ENCODE measurements around the gene UCN2. TPM values are rescaled to one million over a fixed set of nuclear protein-coding genes. Genes with fewer than 3 reads are reported as not detected.

UCN2 gene
- total RNA-seq, 2 experiments from 2014 or later, result not detected

GRCh38 chr3:48576647-48577046, 13.1 kb upstream of the UCN2 start:
- no peaks in the 10 kb centered on the region for H3K4me1 Mint-ChIP-seq
- no peak overlapping the region for H3K27ac Mint-ChIP-seq
- H3K4me3 Mint-ChIP-seq, result no peak overlapping the region
- H3K9me3 Mint-ChIP-seq (ENCODE audit: low read depth), result no peaks in the 10 kb centered on the region
- CTCF ChIA-PET, result interaction anchor here (1.0 kb wide), 1 partner anchor 19 kb away, joined by 3 read pairs; no protein-coding TSS in a partner anchor
- ATAC-seq (no peak), DNase-seq (no peak)
- no peaks in the 10 kb centered on the region for H3K36me3 Mint-ChIP-seq
- no peaks in the 10 kb centered on the region for H3K27me3 Mint-ChIP-seq

GRCh38 chr3:48575366-48575765, 11.8 kb upstream of the UCN2 start:
- ATAC-seq, result no peak
- no peaks in the 10 kb centered on the region for H3K36me3 Mint-ChIP-seq
- no peaks in the 10 kb centered on the region for H3K4me1 Mint-ChIP-seq
- no peaks in the 10 kb centered on the region for H3K9me3 Mint-ChIP-seq (ENCODE audit: low read depth)
- H3K27ac Mint-ChIP-seq, result no peak overlapping the region
- H3K27me3 Mint-ChIP-seq, result no peaks in the 10 kb centered on the region
- CTCF ChIA-PET, result no interaction called here
- no peak overlapping the region for H3K4me3 Mint-ChIP-seq
- no peak for DNase-seq

GRCh38 chr3:48573973-48574585, 10.5 kb upstream of the UCN2 start:
- no peak for DNase-seq
- Mint-ChIP-seq H3K36me3 (no peaks in the 10 kb centered on the region), H3K4me3 (no peak overlapping the region), H3K27ac (no peak overlapping the region), H3K27me3 (no peaks in the 10 kb centered on the region), H3K9me3 (ENCODE audit: low read depth) (no peaks in the 10 kb centered on the region), H3K4me1 (no peaks in the 10 kb centered on the region)
- CTCF ChIA-PET, result no interaction called here
- ATAC-seq, result no peak

GRCh38 chr3:48572517-48572916, 8.9 kb upstream of the UCN2 start:
- Mint-ChIP-seq H3K4me1 (no peaks in the 10 kb centered on the region), H3K9me3 (ENCODE audit: low read depth) (no peaks in the 10 kb centered on the region), H3K36me3 (no peaks in the 10 kb centered on the region), H3K4me3 (no peak overlapping the region), H3K27ac (no peak overlapping the region), H3K27me3 (no peaks in the 10 kb centered on the region)
- no peak for ATAC-seq
- CTCF ChIA-PET, result no interaction called here
- no peak for DNase-seq

GRCh38 chr3:48571938-48572337, 8.4 kb upstream of the UCN2 start:
- ATAC-seq, result no peak
- CTCF ChIA-PET, result no interaction called here
- Mint-ChIP-seq H3K9me3 (ENCODE audit: low read depth) (no peaks in the 10 kb centered on the region), H3K27me3 (no peaks in the 10 kb centered on the region), H3K4me1 (no peaks in the 10 kb centered on the region), H3K27ac (no peak overlapping the region), H3K4me3 (no peak overlapping the region), H3K36me3 (no peaks in the 10 kb centered on the region)
- DNase-seq, result no peak

- Mint-ChIP-seq H3K9me3 (ENCODE audit: low read depth) (no peaks in the 10 kb centered on the region), H3K36me3 (no peaks in the 10 kb centered on the region), H3K4me1 (peaks cover 13% of the 10 kb centered on the region), H3K27ac (no peak overlapping the region), H3K4me3 (no peak overlapping the region), H3K27me3 (no peaks in the 10 kb centered on the region)
- ATAC-seq (no peak), DNase-seq (no peak)
- CTCF ChIA-PET, result interaction anchor here (1.1 kb wide), 1 partner anchor 14 kb away, joined by 3 read pairs; no protein-coding TSS in a partner anchor
Observed at GRCh38 chr3:48569808-48570450, 6.3 kb upstream of the UCN2 start.

GRCh38 chr3:48569400-48569799, 5.8 kb upstream of the UCN2 start:
- Mint-ChIP-seq H3K27me3 (no peaks in the 10 kb centered on the region), H3K4me3 (no peak overlapping the region), H3K9me3 (ENCODE audit: low read depth) (no peaks in the 10 kb centered on the region), H3K27ac (no peak overlapping the region), H3K36me3 (no peaks in the 10 kb centered on the region), H3K4me1 (peaks cover 13% of the 10 kb centered on the region)
- CTCF ChIA-PET, result interaction anchor here (1.1 kb wide), 1 partner anchor 14 kb away, joined by 3 read pairs; no protein-coding TSS in a partner anchor
- ATAC-seq (no peak), DNase-seq (no peak)

- Mint-ChIP-seq H3K4me1 (peaks cover 21% of the 10 kb centered on the region), H3K4me3 (no peak overlapping the region), H3K9me3 (ENCODE audit: low read depth) (no peaks in the 10 kb centered on the region), H3K36me3 (no peaks in the 10 kb centered on the region), H3K27ac (no peak overlapping the region), H3K27me3 (no peaks in the 10 kb centered on the region)
- DNase-seq (no peak), ATAC-seq (no peak)
- CTCF ChIA-PET, result interaction anchor here (2.7 kb wide), 1 partner anchor 10 kb away, joined by 12 read pairs; no protein-coding TSS in a partner anchor
Observed at GRCh38 chr3:48568476-48568875, 4.9 kb upstream of the UCN2 start.

GRCh38 chr3:48567500-48567899, 3.9 kb upstream of the UCN2 start:
- DNase-seq, result no peak
- ATAC-seq, result no peak
- H3K9me3 Mint-ChIP-seq (ENCODE audit: low read depth), result no peaks in the 10 kb centered on the region
- H3K27ac Mint-ChIP-seq, result no peak overlapping the region
- CTCF ChIA-PET, result interaction anchor here (2.7 kb wide), 1 partner anchor 9 kb away, joined by 12 read pairs; no protein-coding TSS in a partner anchor
- no peaks in the 10 kb centered on the region for H3K27me3 Mint-ChIP-seq
- H3K4me1 Mint-ChIP-seq, result peaks cover 27% of the 10 kb centered on the region
- no peaks in the 10 kb centered on the region for H3K36me3 Mint-ChIP-seq
- H3K4me3 Mint-ChIP-seq, result no peak overlapping the region

GRCh38 chr3:48567090-48567489, 3.5 kb upstream of the UCN2 start:
- no peak overlapping the region for H3K4me3 Mint-ChIP-seq
- no peaks in the 10 kb centered on the region for H3K27me3 Mint-ChIP-seq
- H3K27ac Mint-ChIP-seq, result no peak overlapping the region
- DNase-seq, result no peak
- H3K9me3 Mint-ChIP-seq (ENCODE audit: low read depth), result no peaks in the 10 kb centered on the region
- no peak for ATAC-seq
- CTCF ChIA-PET, result interaction anchor here (2.7 kb wide), 1 partner anchor 9 kb away, joined by 12 read pairs; no protein-coding TSS in a partner anchor
- peaks cover 27% of the 10 kb centered on the region for H3K4me1 Mint-ChIP-seq
- H3K36me3 Mint-ChIP-seq, result no peaks in the 10 kb centered on the region

GRCh38 chr3:48566401-48566760, 2.8 kb upstream of the UCN2 start:
- Mint-ChIP-seq H3K27ac (peak overlapping the region; percentile 18), H3K4me3 (no peak overlapping the region), H3K27me3 (no peaks in the 10 kb centered on the region), H3K4me1 (peaks cover 27% of the 10 kb centered on the region), H3K9me3 (ENCODE audit: low read depth) (no peaks in the 10 kb centered on the region), H3K36me3 (no peaks in the 10 kb centered on the region)
- DNase-seq (no peak), ATAC-seq (no peak)
- CTCF ChIA-PET, result interaction anchor here (0.5 to 2.7 kb wide), 3 partner anchors 8 to 259 kb away, joined by 3 to 12 read pairs (median 3); partner anchors contain the start of gene PFKFB4

- DNase-seq (peak; percentile 64), ATAC-seq (peak; percentile 49)
- H3K4me3 Mint-ChIP-seq, result no peak overlapping the region
- H3K27me3 Mint-ChIP-seq, result no peaks in the 10 kb centered on the region
- no peaks in the 10 kb centered on the region for H3K36me3 Mint-ChIP-seq
- H3K9me3 Mint-ChIP-seq (ENCODE audit: low read depth), result no peaks in the 10 kb centered on the region
- H3K27ac Mint-ChIP-seq, result peak overlapping the region; percentile 48
- CTCF ChIA-PET, result interaction anchor here (0.5 to 2.7 kb wide), 3 partner anchors 7 to 258 kb away, joined by 3 to 12 read pairs (median 3); partner anchors contain the start of gene PFKFB4
- peaks cover 32% of the 10 kb centered on the region for H3K4me1 Mint-ChIP-seq
Observed at GRCh38 chr3:48565591-48566400, 2.2 kb upstream of the UCN2 start.

- H3K36me3 Mint-ChIP-seq, result no peaks in the 10 kb centered on the region
- no peak overlapping the region for H3K4me3 Mint-ChIP-seq
- H3K4me1 Mint-ChIP-seq, result peaks cover 38% of the 10 kb centered on the region
- H3K27ac Mint-ChIP-seq, result no peak overlapping the region
- no peak for DNase-seq
- H3K9me3 Mint-ChIP-seq (ENCODE audit: low read depth), result no peaks in the 10 kb centered on the region
- CTCF ChIA-PET, result interaction anchor here (0.9 kb wide), 1 partner anchor 8 kb away, joined by 3 read pairs; the partner anchor contains the start of gene PFKFB4
- no peaks in the 10 kb centered on the region for H3K27me3 Mint-ChIP-seq
- ATAC-seq, result no peak
Observed at GRCh38 chr3:48565186-48565585, 1.6 kb upstream of the UCN2 start.

All from activated CD8-positive, alpha-beta memory T cell treated with anti-CD3 and anti-CD28 coated beads, Interleukin-2, amount 10 ng/mL, durations not matched to agents 7 days and 5 days (primary cell).